Karpas-422 (cell line): Measurements from ENCODE around the gene SPRY2. TPM values are rescaled to one million over a fixed set of nuclear protein-coding genes. Genes with fewer than 3 reads are reported as not detected.
"Not testable (repeated sequence)": the region's sequence is repeated elsewhere in the genome, so short reads cannot be mapped to it uniquely, and the experiment has no call there.

Experiments
- DNase-seq: peaks from one replicate; pipeline ENCODE4 v3.0.0-alpha.2; 2015
- H2AFZ ChIP-seq: fragments of 200-600 bp; sonication (generic); 2 replicates; pipeline ENCODE4 v1.6.1; 2014; ENCODE audit warnings: antibody characterized with exemption, low read length, mixed read lengths
- H3K27ac ChIP-seq: fragments of 200-600 bp; sonication (generic); 2 replicates; pipeline ENCODE4 v1.5.1; 2014; ENCODE audit warnings: mild to moderate bottlenecking, low read length, moderate library complexity
- H3K27me3 ChIP-seq: fragments of 200-600 bp; sonication (generic); 2 replicates; pipeline ENCODE4 v1.6.1; 2014; ENCODE audit warnings: low read length, mixed read lengths
- H3K36me3 ChIP-seq: fragments of 200-600 bp; sonication (generic); 2 replicates; pipeline ENCODE4 v1.6.1; 2014; ENCODE audit warnings: low read length, mixed read lengths; ENCODE audit not compliant: insufficient read depth
- H3K4me1 ChIP-seq: fragments of 200-600 bp; sonication (generic); 2 replicates; pipeline ENCODE4 v1.6.1; 2014; ENCODE audit warnings: mild to moderate bottlenecking, low read length, mixed read lengths
- H3K4me2 ChIP-seq: fragments of 200-600 bp; sonication (generic); 2 replicates; pipeline ENCODE4 v1.6.1; 2014; ENCODE audit warnings: low read length, low read depth, mild to moderate bottlenecking; ENCODE audit not compliant: poor library complexity, severe bottlenecking
- H3K4me3 ChIP-seq: fragments of 200-600 bp; sonication (generic); 2 replicates; pipeline ENCODE4 v1.5.1; 2014; ENCODE audit warnings: mild to moderate bottlenecking, antibody characterized with exemption, low read length, mixed read lengths
- H3K79me2 ChIP-seq: fragments of 200-600 bp; sonication (generic); 2 replicates; pipeline ENCODE4 v1.6.1; 2014; ENCODE audit warnings: mild to moderate bottlenecking, low read length, mixed read lengths
- H3K9ac ChIP-seq: fragments of 200-600 bp; sonication (generic); 2 replicates; pipeline ENCODE4 v1.6.0; 2014; ENCODE audit warnings: low read length
- H3K9me2 ChIP-seq: fragments of 200-600 bp; sonication (generic), shearing (Covaris generic); replicated peaks from 2 replicates; pipeline ENCODE4 v1.6.0; 2014; ENCODE audit warnings: mild to moderate bottlenecking, low read length, moderate library complexity; ENCODE audit not compliant: insufficient read depth
- H3K9me3 ChIP-seq: fragments of 300-700, 200-600 bp; sonication (generic); 2 replicates; pipeline ENCODE4 v1.6.1; 2014; ENCODE audit warnings: low read length, mixed read lengths
- H4K20me1 ChIP-seq: fragments of 200-600 bp; sonication (generic); 2 replicates; pipeline ENCODE4 v1.6.1; 2014; ENCODE audit warnings: mild to moderate bottlenecking, antibody characterized with exemption, low read length, low read depth; ENCODE audit not compliant: insufficient read depth
- total RNA-seq: library from RNA; depleted of rRNA; stranded (reverse); fragments of >200 nt; shearing (Covaris generic); gene quantifications from 2 replicates; pipeline ENCODE4 v1.2.3, GENCODE V29; 2014; ENCODE audit warnings: low replicate concordance

SPRY2 gene
- total RNA-seq, 1 experiment from 2014 or later, result not detected

- no peak for DNase-seq
- Histone ChIP-seq H3K4me2 (no peak overlapping the region), H3K27ac (no peak overlapping the region), H3K9me2 (no peaks in the 10 kb centered on the region), H3K27me3 (no peaks in the 10 kb centered on the region), H3K9ac (no peak overlapping the region), H3K79me2 (no peaks in the 10 kb centered on the region), H2AFZ (no peak overlapping the region), H3K36me3 (no peaks in the 10 kb centered on the region), H3K4me1 (no peaks in the 10 kb centered on the region), H3K4me3 (no peak overlapping the region), H3K9me3 (no peaks in the 10 kb centered on the region), H4K20me1 (no peaks in the 10 kb centered on the region)
These were observed 20.4 kb upstream of the SPRY2 start for GRCh38 chr13:80361298-80361697.

DNA sequence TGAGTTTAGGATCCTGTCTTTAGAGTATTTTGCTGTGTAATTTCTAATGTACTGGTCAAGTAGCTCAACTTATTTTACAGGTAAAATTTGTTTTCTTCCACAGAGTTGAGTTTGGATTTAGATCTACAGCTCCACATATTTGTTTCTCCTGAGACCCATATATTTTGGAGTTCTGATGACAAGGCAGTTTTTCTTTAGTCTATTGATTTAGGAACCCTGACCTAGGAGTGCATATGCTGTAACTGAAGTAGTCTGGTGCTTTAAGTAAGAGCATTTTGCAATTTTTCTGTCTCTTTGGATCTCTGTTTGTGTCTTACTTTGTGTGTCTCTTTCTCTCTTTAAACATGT is 19.5 kb upstream of the SPRY2 start:
- H3K27ac ChIP-seq, result no peak overlapping the region
- H2AFZ ChIP-seq, result no peak overlapping the region
- H3K79me2 ChIP-seq, result no peaks in the 10 kb centered on the region
- no peak overlapping the region for H3K4me3 ChIP-seq
- H3K9ac ChIP-seq, result no peak overlapping the region
- H3K36me3 ChIP-seq, result no peaks in the 10 kb centered on the region
- no peak overlapping the region for H3K4me2 ChIP-seq
- H3K27me3 ChIP-seq, result no peaks in the 10 kb centered on the region
- H3K9me3 ChIP-seq, result no peaks in the 10 kb centered on the region
- H3K9me2 ChIP-seq, result no peaks in the 10 kb centered on the region
- no peaks in the 10 kb centered on the region for H4K20me1 ChIP-seq
- no peak for DNase-seq
- no peaks in the 10 kb centered on the region for H3K4me1 ChIP-seq

- Histone ChIP-seq H3K9ac (no peak overlapping the region), H3K36me3 (no peaks in the 10 kb centered on the region), H3K27me3 (no peaks in the 10 kb centered on the region), H3K4me1 (no peaks in the 10 kb centered on the region), H3K4me2 (no peak overlapping the region), H3K9me3 (no peaks in the 10 kb centered on the region), H3K4me3 (no peak overlapping the region), H4K20me1 (no peaks in the 10 kb centered on the region), H3K27ac (no peak overlapping the region), H3K79me2 (no peaks in the 10 kb centered on the region), H3K9me2 (no peaks in the 10 kb centered on the region), H2AFZ (no peak overlapping the region)
- DNase-seq, result no peak
These were observed 19.0 kb upstream of the SPRY2 start for GRCh38 chr13:80359778-80360452.

DNA sequence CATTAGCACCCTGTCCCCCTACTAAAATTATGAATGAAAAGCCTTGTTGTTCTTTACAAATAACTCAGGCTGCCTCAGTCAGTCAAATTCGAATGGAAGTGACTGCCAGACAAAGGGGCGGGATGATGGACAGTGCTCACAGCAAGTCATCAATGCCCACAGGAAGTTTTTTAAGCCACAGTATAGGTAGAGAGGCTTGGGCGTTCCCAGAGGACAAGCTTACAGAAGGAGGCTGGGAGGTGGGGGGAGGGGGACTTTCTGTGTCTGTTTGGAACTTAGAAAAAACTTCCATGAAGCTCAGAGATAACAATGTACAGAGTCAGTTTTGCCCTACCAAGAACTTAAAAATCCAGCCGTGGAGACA is 18.5 kb upstream of the SPRY2 start:
- no peak overlapping the region for H3K27ac ChIP-seq
- no peak overlapping the region for H3K4me3 ChIP-seq
- no peak overlapping the region for H2AFZ ChIP-seq
- no peaks in the 10 kb centered on the region for H3K79me2 ChIP-seq
- H3K4me2 ChIP-seq, result no peak overlapping the region
- H3K9me3 ChIP-seq, result no peaks in the 10 kb centered on the region
- H3K9ac ChIP-seq, result no peak overlapping the region
- no peaks in the 10 kb centered on the region for H3K4me1 ChIP-seq
- no peaks in the 10 kb centered on the region for H3K9me2 ChIP-seq
- DNase-seq, result no peak
- no peaks in the 10 kb centered on the region for H3K36me3 ChIP-seq
- no peaks in the 10 kb centered on the region for H4K20me1 ChIP-seq
- no peaks in the 10 kb centered on the region for H3K27me3 ChIP-seq

DNA sequence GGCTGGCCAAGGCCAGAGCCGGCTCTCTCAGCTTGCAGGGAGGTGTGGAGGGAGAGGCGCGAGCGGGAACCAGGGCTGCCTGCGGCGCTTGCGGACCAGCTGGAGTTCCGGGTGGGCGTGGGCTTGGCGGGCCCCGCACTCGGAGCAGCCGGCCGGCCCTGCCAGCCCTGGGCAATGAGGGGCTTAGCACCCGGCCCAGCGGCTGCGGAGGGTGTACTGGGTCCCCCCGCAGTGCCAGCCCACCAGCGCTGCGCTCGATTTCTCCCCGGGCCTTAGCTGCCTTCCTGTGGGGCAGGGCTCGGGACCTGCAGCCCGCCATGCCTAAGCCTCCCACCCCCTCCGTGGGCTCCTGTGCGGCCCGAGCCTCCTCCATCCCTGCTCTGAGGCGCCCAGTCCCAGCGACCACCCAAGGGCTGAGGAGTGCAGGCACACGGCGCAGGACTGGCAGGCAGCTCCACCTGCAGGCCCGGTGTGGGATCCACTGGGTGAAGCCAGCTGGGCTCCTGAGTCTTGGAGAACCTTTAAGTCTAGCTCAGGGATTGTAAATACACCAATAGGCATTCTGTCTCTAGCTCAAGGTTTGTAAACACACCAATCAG is 14.7 kb upstream of the SPRY2 start:
- not testable (repeated sequence) for H4K20me1 ChIP-seq, H3K4me3 ChIP-seq, H3K9ac ChIP-seq, H3K9me3 ChIP-seq, H3K4me2 ChIP-seq, H2AFZ ChIP-seq, H3K36me3 ChIP-seq, H3K27ac ChIP-seq, H3K79me2 ChIP-seq, H3K27me3 ChIP-seq, H3K4me1 ChIP-seq, H3K9me2 ChIP-seq, DNase-seq

DNA sequence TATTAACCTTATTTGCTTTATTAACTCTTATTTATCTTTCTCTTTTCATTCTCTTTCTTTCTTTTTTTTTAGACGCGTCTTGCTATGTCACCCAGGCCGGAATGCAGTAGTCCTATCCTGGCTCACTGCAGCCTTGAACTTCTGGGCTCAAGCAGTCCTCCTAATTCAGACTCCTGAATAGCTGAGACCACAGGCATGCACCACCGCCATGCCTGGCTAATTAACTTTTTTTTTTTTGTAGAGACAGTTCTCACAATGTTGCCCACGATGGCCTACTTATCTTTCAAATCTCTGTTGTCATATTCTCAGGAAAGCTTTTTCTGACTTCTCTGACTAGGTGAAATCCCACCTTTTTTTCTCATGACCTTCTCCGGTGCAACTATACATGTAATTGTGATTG is 7.8 kb upstream of the SPRY2 start:
- peaks cover 4% of the 10 kb centered on the region; the same call in 1 of the 2 replicates for H3K9me3 ChIP-seq
- H4K20me1 ChIP-seq, result no peaks in the 10 kb centered on the region
- no peak overlapping the region for H3K9ac ChIP-seq
- no peaks in the 10 kb centered on the region for H3K9me2 ChIP-seq
- H3K4me2 ChIP-seq, result no peak overlapping the region
- H3K36me3 ChIP-seq, result no peaks in the 10 kb centered on the region
- DNase-seq, result no peak
- H3K79me2 ChIP-seq, result no peaks in the 10 kb centered on the region
- no peak overlapping the region for H2AFZ ChIP-seq
- no peaks in the 10 kb centered on the region for H3K27me3 ChIP-seq
- no peaks in the 10 kb centered on the region for H3K4me1 ChIP-seq
- H3K27ac ChIP-seq, result no peak overlapping the region
- H3K4me3 ChIP-seq, result no peak overlapping the region

- Histone ChIP-seq H3K79me2 (no peaks in the 10 kb centered on the region), H3K9ac (no peak overlapping the region), H3K4me3 (no peak overlapping the region), H3K9me2 (no peaks in the 10 kb centered on the region), H3K36me3 (no peaks in the 10 kb centered on the region), H3K9me3 (peaks cover 8% of the 10 kb centered on the region; the same call in 1 of the 2 replicates), H3K27ac (no peak overlapping the region), H3K4me1 (no peaks in the 10 kb centered on the region), H4K20me1 (no peaks in the 10 kb centered on the region), H3K4me2 (no peak overlapping the region), H2AFZ (no peak overlapping the region), H3K27me3 (no peaks in the 10 kb centered on the region)
- DNase-seq, result no peak
These were observed 7.4 kb upstream of the SPRY2 start for GRCh38 chr13:80348314-80348713.

- no peaks in the 10 kb centered on the region for H4K20me1 ChIP-seq
- no peaks in the 10 kb centered on the region for H3K4me1 ChIP-seq
- H3K9ac ChIP-seq, result no peak overlapping the region
- H3K9me3 ChIP-seq, result peaks cover 8% of the 10 kb centered on the region
- H3K4me2 ChIP-seq, result no peak overlapping the region
- no peaks in the 10 kb centered on the region for H3K27me3 ChIP-seq
- no peak overlapping the region for H3K27ac ChIP-seq
- no peaks in the 10 kb centered on the region for H3K36me3 ChIP-seq
- no peaks in the 10 kb centered on the region for H3K79me2 ChIP-seq
- H2AFZ ChIP-seq, result no peak overlapping the region
- H3K4me3 ChIP-seq, result no peak overlapping the region
- no peaks in the 10 kb centered on the region for H3K9me2 ChIP-seq
- no peak for DNase-seq
These were observed 5.0 kb upstream of the SPRY2 start for GRCh38 chr13:80345771-80346510.
